Measurements from ENCODE around the gene ITGB3.

GRCh38 chr17:47238321-47239010 is 15.2 kb upstream of the ITGB3 start:
- TF ChIP-seq CTCF (IDR thresholded peaks at IDR 0.05): no peak
- no peak for TF ChIP-seq POLR2AphosphoS5 (IDR thresholded peaks at IDR 0.05)
- TF ChIP-seq POLR2A (IDR thresholded peaks at IDR 0.05): no peak
- TF ChIP-seq EP300 (IDR thresholded peaks at IDR 0.05): no peak

All from sigmoid colon (tissue), 4 donors.